DMS153 treated with DMSO at 0.1 percent for 48 hours (cell line): ENCODE measurements around the gene SREBF2.
"Not testable (repeated sequence)": the region's sequence is repeated elsewhere in the genome, so short reads cannot be mapped to it uniquely, and the experiment has no call there.

Experiments used
- DNase-seq: peaks from one replicate; lab custom pipeline; 2025; ENCODE audit not compliant: unreplicated experiment; lab: John Stamatoyannopoulos, UW

Gene SREBF2

DNA sequence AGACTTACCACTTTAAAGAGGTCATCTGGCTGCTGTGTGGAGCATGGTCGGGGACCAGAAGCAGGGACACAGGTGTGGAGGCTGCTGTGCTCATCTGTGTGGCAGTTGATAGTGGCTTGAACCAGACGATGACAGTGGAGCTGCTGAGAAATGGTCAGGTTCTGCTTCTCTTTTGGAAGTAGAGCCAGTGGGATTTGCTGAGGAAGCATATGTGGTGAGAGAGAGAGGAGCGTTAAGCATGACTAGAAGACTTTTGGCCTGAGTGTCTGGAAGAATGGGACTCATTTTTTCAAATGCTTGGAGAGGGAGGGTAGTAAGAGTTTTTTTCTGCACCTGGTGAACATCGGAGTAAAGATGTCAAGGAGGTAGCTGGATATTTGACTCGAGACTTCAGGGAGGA is 12.5 kb upstream of the SREBF2 start:
- DNase-seq = no peak

GRCh38 chr22:41821471-41822316 is 11.2 kb upstream of the SREBF2 start:
- no peak for DNase-seq

DNA sequence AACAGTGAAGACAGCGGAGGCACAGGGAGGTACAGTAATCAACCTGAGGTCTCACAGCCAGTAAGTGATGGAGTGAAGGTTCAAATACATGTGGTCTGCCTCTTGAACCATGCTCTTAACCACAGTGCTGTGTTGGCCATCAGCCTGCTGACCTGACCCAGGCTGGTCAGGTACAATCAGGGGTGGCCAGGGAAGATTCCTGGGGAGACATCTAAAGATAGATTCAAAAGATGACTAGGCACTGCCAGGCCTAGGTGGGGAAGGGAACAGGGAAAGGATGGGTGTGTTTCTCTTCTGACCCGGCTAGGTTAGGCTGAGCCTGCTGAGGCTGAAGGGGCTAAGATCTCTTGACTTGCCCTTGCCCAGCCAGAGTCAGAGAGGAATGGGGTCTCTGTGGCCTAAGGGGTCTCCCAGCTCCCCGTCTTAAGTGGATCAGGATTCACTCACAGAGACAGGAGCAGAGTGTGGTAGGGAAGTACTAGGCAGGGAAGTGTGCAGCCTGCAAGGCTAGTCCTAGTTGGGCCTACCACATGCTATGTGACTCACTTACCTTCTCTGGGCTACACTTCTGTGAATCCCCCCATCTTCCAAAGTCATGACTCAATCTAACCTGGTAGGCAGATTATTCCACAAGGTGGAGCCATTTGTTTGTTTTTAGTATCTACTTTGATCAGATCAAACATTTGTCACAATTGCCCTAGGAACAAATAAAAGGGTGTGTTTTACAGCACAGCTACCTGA is 10.4 kb upstream of the SREBF2 start:
- DNase-seq = peak; percentile 54

- no peak for DNase-seq
These were observed 9.1 kb upstream of the SREBF2 start for GRCh38 chr22:41823797-41824196.

DNA sequence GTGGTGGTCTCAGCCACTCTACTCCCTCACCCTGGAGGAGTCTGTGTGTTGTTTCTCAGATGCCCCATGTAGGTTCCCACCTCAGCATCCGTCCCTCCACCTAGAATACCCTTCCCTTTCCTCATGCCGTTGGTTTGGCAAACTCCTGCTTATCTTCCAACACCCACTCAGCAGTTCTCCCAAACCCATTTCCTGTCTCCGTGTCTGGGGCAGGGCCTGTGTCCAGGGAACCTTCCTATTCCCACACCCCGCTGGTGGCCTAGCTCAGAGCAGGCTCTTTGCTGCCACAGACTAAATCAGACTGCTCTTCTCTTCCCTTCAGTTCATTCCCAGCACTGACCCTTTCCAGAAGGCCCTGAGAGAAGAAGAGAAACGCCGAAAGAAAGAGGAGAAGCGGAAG is 7.5 kb upstream of the SREBF2 start:
- DNase-seq = no peak

DNA sequence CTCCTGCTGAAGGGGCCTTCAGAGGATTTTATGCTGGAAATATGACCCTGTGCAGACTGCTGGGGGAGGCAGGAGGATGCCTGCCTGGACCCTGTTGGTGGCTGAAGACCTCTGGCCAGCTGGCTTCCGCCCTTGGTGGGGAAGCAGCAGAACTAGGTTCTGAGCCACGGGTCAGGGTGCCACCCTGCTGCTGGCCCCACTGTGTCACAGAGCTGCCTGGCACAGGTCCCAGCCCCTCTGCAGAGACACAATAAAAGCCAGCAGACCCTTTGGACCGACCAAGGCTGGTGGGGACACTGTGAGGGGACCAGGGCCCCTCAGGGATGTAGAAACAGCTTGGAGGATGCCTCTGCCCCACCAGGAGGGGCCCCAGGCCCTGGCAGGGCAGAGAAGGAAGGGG is 6.9 kb upstream of the SREBF2 start:
- no peak for DNase-seq

DNA sequence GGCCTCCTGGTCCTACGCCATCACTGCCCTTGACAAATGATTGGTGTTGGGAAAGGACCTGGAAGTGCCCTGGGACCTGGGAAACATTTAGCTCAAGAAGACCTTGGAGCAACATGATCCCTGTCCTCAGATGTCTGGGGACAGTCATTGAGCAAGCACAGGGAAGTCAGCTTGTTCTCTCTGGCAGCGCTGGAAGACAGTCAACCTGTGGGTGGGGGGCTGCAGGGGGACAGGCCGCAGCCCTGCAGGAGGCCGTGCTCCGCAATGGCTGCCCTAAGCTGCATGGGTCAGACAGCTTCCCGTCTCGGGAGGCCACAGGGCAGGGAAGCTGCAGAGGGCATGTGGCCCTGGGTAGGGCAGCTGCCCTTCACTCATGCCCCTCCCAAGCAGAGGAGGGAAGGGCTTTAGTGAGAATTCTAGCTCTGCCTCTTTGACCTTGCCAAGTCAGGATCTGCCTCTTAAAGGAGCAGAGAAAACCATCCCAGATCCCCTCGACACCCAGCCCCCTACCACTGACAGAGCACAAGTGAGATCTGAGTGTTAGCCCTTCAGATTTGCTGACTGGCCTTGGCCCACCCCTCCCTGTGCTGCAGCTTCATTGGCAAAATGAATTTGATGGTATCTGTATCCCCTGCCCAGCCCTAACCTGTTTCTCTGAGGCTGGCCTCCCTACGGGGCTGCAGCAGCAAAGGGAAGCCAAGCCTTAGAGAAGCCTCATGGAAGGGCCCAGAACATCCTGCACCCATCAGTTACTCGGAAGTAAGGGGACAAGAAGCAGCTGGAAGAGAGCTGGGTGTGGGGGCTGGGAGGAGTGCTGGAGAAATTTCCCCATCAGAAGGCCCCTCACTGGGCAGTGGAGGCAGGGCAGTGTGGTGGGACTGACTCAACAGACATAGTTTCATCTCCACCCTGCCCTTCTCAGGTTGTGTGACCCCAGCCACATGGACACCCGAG is 6.2 kb upstream of the SREBF2 start:
- DNase-seq = no peak

GRCh38 chr22:41827671-41828070 is 5.2 kb upstream of the SREBF2 start:
- DNase-seq = no peak

DNA sequence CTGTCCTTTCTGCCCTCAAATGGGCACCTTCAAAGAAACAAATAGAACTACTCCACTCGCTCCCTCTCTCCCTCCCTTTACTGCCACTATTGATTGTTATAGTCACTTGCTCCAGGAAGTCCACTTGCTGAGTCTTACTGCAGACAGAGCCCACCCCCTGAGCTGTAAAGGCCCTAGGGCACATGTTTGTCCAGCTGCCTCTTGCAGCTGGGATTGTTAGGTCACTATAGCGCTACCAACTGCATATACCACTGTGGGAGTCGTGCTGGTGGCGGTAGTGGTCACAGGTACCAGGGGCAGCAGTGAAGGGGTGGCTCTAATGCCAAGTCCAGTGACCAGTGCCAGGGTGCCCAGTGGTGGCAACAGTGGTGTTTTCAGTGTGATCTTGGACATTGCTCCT is 4.4 kb upstream of the SREBF2 start:
- no peak for DNase-seq

DNA sequence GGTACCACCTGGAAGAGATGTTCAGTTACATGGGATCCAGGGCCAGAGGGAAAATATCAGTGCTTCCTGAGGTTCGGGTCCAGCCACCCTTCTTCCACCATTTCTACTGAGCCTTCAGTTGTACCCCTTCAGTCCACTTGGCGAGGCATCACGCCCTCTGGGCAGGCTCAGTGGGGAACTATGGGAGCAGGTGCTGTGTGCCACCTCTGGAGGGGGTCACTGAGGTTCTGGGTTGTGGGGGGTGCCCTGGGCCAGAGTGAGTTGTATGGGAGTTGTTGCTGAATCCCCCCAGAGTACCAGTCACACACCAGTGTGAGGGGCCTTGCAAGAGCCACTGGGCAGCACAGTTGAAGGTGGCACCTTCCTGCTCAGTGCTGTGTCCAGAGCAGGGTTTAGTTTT is 2.7 kb upstream of the SREBF2 start:
- no peak for DNase-seq

DNA sequence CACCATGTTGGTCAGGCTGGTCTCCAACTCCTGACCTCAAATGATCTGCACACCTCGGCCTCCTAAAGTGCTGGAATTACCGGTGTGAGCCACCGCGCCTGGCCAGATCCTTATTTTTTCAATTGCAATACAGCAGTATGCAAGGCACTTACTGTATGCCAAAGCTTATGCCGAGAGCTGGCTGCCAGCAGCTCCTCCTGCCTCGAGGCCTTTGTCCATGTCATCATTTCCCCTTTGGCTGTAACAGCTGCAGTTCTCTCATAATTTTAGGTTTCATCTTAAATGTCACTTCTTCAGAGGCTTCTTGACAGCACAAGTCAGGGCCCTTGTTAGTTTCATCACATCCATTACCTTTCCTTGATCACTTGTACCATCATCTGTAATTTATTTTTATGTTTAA is 1.5 kb upstream of the SREBF2 start:
- DNase-seq = no peak

- DNase-seq = no peak
These were observed 915 bp upstream of the SREBF2 start for GRCh38 chr22:41831828-41832552.

- DNase-seq = no peak
These were observed 582 bp downstream of the SREBF2 start for GRCh38 chr22:41833369-41834004.

GRCh38 chr22:41834005-41834944 is 1.4 kb downstream of the SREBF2 start:
- DNase-seq = no peak

DNA sequence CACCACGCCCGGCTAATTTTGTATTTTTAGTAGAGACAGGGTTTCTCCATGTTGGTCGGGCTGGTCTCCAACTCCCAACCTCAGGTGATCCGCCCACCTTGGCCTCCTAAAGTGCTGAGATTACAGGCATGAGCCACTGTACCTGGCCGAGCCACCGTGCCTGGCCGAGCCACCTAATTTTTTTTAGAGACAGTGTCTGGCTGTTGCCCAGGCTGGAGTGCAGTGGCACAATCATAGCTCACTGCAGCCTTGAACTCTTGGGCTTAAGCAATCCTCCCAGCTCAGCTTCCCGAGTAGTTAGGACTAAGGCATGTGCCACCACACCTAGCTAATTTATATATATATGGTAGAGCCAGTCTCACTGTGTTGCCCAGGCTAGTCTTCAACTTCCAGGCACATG is 2.6 kb downstream of the SREBF2 start:
- not testable (repeated sequence) for DNase-seq

GRCh38 chr22:41836551-41836950 is 3.6 kb downstream of the SREBF2 start:
- DNase-seq = no peak

- no peak for DNase-seq
These were observed 6.1 kb downstream of the SREBF2 start for GRCh38 chr22:41838842-41839618.

DNA sequence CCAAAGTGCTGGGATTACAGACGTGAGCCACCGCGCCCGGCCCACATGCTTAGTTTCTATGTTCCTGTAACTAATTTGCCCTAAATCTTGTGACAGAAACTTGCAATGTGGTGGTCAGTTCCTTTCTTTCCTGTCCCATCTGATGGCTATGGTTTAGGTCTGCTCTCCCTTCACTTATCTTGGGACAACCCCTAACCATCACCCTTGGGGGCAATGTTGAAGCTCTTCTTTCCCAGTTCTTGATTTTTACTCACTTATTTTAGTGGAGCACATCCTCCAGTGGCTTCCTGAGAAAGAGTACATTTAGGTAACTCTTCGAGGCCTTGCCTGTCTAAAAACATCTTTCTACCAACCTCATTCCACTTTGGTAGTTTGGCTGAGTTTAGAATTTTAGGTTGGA is 7.3 kb downstream of the SREBF2 start:
- no peak for DNase-seq
